ENCODE measurements around the gene PCDH12.
A peak's percentile ranks its signal among the peaks of the same experiment; 100 is the strongest.

PCDH12 gene

GRCh38 chr5:141958113-141958512 is at the start of gene PCDH12:
PCDH12 (minus strand) TSS chr5:141958202; CDS start chr5:141957851, 351 bp downstream.
- DNase-seq: peak; percentile 33

DNA sequence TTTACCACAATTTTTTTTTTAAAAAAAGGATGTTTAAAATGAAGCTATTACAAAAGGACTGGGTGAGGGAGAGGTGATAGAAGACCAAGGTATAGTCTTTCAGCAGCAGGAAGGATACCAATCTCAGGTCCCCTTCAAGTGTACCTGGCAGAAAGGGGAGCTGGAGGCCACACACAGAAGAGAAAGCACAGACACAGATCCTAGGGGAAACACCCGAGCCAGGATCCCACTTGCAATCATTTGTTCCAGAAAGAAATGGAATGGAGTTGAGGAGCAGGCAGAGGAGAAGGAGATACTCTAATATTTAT is 49.2 kb upstream of the PCDH12 start:
- DNase-seq: no peak

DNA sequence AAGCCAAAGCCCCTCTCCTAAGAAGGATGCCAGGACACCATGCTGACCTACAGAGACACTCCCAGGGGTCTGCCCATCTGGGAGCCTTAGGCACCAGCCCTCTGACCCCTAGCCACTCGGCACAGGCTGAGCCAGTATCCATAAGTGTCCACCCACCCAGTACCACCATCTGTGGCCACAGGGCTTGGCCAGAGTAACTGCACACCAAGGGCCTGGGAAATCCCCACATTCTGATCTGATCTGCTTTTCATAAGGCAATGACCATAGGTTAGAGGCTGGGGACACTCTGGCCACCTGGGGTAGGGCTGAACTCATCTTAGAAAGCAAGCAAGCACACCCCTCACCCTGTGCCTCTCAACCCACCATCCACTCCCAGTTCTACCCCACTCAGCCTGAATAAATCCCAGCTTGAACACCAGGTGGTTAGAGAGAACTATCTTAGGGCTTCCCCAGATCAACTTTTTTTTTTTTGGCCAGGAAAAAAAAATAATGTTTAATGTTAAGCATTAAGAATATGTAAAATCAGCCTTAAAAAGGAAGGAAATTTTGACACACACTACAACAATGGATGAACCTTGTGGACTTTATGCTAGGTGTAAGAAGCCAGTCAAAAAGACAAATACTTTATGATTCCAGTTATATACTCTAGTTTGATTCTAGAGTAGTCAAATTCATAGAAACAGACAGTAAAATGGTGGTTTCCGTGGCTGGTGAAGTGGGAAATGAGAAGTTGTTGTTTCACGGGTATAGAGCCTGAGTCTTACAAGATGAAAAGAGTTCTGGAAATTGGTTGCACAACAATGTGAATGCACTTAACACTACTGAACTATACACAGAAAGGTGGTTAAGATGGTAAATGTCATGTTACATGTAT is 48.6 kb upstream of the PCDH12 start:
- peak; percentile 10 for DNase-seq

DNA sequence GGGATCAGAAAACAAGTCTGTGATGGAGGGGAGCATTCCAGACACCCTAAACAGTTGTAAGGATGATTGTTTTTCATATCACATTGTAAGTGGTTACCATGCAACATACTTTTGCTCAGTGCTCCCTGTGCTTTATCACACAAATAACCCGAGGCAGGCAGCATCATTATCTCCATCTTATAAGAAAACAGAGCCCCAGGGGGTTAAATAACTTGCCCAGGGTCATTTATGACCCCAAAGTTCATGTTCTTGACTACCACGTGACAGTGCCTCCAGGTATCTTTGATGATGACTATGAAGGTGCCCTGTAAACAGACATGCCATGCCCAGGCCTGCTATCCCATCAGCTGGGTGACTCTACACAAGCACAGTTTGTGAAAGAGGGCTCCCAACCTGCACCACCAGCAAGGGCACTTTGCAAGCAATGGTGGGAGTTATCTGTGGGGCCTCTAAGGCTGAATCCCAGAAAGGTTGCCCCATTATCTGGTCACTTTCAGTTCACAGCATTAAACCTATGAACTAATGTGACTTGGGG is 45.3 kb upstream of the PCDH12 start:
- DNase-seq: no peak

DNA sequence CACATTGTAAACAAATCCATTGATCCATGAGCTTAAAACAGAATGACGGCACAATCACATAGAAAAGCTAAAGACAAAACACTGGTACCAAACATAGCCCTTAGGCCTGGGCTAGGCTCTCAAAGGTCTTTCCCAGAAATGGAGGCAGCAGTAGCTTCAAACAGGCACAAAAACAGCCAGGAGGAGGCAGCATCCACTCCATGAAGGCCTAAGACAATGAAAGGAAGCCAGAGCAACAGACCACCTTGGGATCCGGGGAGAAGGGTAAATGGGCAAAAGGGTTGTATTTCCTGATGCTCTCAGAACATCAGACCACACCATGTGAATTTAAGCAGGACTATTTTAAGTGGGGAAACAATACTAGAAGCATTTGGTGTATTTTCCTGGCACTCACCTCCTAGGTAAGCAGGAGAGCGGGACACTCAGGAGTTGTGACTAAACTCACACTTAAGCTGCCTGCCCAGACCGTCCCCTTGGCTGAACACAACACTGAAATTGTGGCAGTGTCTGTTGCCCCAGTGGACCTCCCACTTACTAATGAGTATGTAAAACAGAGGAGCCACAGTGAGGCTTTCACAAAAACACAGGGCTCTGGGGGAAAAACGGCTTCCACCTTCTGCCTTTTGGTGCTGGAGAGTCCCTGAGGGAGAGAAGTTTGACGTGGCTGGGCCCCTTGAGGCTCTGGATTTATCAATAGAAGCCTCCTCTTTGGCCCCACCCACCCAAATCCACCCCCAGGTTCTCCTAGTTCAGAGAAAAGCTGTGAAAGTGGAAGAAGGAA is 42.9 kb upstream of the PCDH12 start:
- peak; percentile 10 for DNase-seq

DNA sequence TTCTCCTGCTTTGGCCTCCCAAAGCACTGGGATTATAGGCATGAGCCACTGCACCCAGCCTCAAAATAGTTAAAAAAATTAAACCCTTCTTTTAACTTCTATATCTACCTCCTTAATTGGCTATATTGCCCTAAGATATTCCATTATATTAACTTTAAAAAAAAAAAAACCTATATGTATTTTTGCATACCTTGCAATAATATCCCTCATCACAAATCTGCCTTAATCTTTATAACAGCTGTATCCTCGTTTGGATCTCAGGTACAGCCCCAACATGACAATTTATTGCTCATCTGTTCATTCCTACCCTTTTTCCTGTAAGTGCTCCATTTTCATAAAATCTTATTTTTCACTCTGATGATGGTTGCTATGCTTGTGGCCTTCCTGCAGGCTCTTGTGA is 42.2 kb upstream of the PCDH12 start:
- no peak for DNase-seq

GRCh38 chr5:141997358-141997960 is 39.5 kb upstream of the PCDH12 start:
- DNase-seq: no peak

GRCh38 chr5:141995656-141996055 is 37.7 kb upstream of the PCDH12 start:
- DNase-seq: no peak

GRCh38 chr5:141994511-141995136 is 36.6 kb upstream of the PCDH12 start:
- no peak for DNase-seq

- peak; percentile 64 for DNase-seq
Observed at GRCh38 chr5:141992349-141992963, 34.5 kb upstream of the PCDH12 start.

- DNase-seq: no peak
Observed at GRCh38 chr5:141989720-141990119, 31.7 kb upstream of the PCDH12 start.

- DNase-seq: no peak
Observed at GRCh38 chr5:141986072-141986471, 28.1 kb upstream of the PCDH12 start.

DNA sequence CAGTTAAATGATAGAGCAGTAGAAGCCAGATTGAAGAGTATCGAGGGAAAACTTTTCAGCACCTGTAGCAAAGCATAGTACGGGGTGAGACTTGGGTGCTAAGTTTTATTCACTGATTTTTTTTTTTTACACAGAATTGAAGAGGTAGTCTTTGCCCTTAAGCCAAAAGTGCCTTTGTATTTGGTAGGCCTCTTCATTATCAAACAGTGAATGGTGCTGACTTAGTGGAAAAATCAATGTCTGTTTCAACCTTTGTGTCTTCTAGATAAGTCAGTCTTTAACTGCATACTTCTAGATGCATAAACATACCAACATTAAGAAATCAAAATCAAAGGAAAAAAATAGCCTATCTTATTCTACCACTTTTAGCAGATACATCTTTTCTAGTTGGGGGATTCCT is 24.6 kb upstream of the PCDH12 start:
- DNase-seq: no peak

DNA sequence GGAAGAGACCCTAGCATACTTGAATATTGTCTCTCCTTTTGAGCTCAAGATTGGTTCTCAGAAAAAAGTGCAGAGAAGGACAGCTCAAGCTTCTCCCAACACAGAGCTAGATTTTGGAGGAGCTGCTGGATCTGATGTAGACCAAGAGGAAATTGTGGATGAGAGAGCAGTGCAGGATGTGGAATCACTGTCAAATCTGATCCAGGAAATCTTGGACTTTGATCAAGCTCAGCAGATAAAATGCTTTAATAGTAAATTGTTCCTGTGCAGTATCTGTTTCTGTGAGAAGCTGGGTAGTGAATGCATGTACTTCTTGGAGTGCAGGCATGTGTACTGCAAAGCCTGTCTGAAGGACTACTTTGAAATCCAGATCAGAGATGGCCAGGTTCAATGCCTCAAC is 20.4 kb upstream of the PCDH12 start:
- DNase-seq: no peak

DNA sequence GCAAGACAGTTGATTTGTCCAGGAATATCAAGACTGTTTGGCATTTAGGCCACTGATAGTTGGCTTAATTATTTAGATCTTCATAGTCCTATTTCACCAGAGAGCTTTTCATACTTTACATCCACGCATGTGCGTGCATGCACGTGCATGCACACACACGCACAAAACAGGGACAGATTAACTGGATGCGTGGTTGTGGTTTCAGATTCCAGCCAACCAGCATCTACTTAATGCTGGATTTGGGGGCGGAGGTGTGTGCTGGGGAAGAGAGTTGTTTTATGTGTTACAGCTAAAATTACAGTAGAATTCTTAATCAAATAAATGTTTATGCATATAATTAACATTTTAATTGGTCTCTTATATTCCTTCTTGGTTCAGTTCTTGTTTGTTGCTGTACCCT is 18.2 kb upstream of the PCDH12 start:
- DNase-seq: no peak

GRCh38 chr5:141973871-141974595 is 16.0 kb upstream of the PCDH12 start:
- peak; percentile 69 for DNase-seq

GRCh38 chr5:141969783-141970771 is 12.1 kb upstream of the PCDH12 start:
- DNase-seq: peak; percentile 23

DNA sequence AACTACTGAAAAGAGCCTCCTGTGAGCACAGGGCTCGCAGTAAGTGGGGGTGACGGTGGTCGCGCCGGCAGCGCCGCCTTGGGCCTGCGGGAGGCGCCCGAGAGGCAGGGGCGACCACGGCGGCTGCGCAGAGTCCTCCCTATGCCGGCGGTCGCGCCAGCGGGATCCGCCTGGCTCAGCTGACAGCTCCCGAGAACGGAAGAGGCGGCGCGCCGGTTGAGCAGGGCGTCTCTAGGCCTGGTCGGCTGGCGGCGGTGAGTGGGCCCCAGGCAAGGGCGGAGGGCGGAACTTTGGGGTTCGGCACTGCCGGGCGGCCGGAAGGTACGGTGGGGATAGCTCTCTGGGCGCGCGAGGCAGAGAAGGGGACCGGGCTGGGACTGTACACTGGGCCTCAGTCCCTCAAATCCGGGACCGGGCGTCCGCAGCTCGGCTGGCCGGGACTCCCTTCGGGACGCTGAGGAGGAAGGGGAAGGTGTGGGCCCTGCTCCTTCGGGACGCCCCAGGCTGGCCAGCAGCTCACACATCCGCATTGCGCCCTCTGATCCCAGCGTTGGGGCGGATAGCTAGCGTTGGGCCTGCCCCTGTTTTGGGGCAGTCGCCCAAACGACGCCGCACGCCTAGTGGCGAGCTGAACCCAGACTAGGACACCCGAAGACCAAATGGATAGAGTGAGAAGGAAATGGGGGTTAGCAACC is 11.1 kb upstream of the PCDH12 start, which contains the start of gene RNF14:
Gene RNF14, plus strand, starts transcription at position 192 of the 695 bp plus-strand sequence. CDS start 4,484 bp downstream, outside the sequence.
- DNase-seq: peak; percentile 95

GRCh38 chr5:141966963-141967333 is 8.9 kb upstream of the PCDH12 start:
- no peak for DNase-seq
